Neural progenitor cell (in vitro differentiated cells): Measurements from ENCODE around the gene TBCD. TPM values are rescaled to one million over a fixed set of nuclear protein-coding genes. Genes with fewer than 3 reads are reported as not detected.

Experiments used
- DNase-seq: peaks from one replicate; pipeline ENCODE4 v3.0.0-alpha.2; 2016; ENCODE audit warnings: low spot score
- H2AFZ ChIP-seq: fragments of 200-600 bp; sonication (generic); replicated peaks from 2 replicates; pipeline ENCODE4 v1.6.1; 2016; ENCODE audit warnings: antibody characterized with exemption
- H3F3A ChIP-seq: fragments of 200-600 bp; sonication (generic); 2 replicates; pipeline ENCODE4 v1.6.1; 2016; ENCODE audit warnings: antibody characterized with exemption, low read depth
- H3K27ac ChIP-seq: fragments of 200-600 bp; sonication (generic); 2 replicates; pipeline ENCODE4 v1.5.1; 2016; ENCODE audit warnings: mild to moderate bottlenecking
- H3K27me3 ChIP-seq: fragments of 200-600 bp; sonication (generic); 2 replicates; pipeline ENCODE4 v1.6.1; 2016; ENCODE audit warnings: mild to moderate bottlenecking, moderate library complexity
- H3K36me3 ChIP-seq: fragments of 200-600 bp; sonication (generic); 2 replicates; pipeline ENCODE4 v1.5.1; 2016
- H3K4me1 ChIP-seq: fragments of 200-600 bp; sonication (generic); 2 replicates; pipeline ENCODE4 v1.6.1; 2016; ENCODE audit warnings: mixed run types
- H3K4me2 ChIP-seq: fragments of 200-600 bp; sonication (generic); 2 replicates; pipeline ENCODE4 v1.6.1; 2016
- H3K4me3 ChIP-seq: fragments of 200-600 bp; sonication (generic); 2 replicates; pipeline ENCODE4 v1.5.1; 2016
- H3K79me2 ChIP-seq: fragments of 200-600 bp; sonication (generic); 2 replicates; pipeline ENCODE4 v1.6.1; 2016; ENCODE audit warnings: low read depth
- H3K9ac ChIP-seq: fragments of 200-600 bp; sonication (generic); 2 replicates; pipeline ENCODE4 v1.6.1; 2016
- H3K9me3 ChIP-seq: fragments of 200-600 bp; sonication (generic); 2 replicates; pipeline ENCODE4 v1.5.1; 2016; ENCODE audit warnings: low read depth
- H4K20me1 ChIP-seq: fragments of 200-600 bp; sonication (generic); 2 replicates; pipeline ENCODE4 v1.6.1; 2016; ENCODE audit warnings: low read depth
- H3K27ac Mint-ChIP-seq: 3 replicates; pipeline ENCODE4 v1.8.0; 2021; ENCODE audit warnings: mixed read lengths
- H3K27me3 Mint-ChIP-seq: 2 replicates; pipeline ENCODE4 v1.8.0; 2022; ENCODE audit warnings: low read depth, mild to moderate bottlenecking, inconsistent platforms, moderate library complexity, mixed read lengths; ENCODE audit not compliant: insufficient read depth
- H3K36me3 Mint-ChIP-seq: 3 replicates; pipeline ENCODE4 v1.8.0; 2021; ENCODE audit warnings: mixed read lengths
- H3K4me1 Mint-ChIP-seq: 3 replicates; pipeline ENCODE4 v1.8.0; 2021; ENCODE audit warnings: mixed read lengths
- H3K4me3 Mint-ChIP-seq: 3 replicates; pipeline ENCODE4 v1.8.0; 2021; ENCODE audit warnings: mild to moderate bottlenecking, moderate library complexity, mixed read lengths
- H3K9me3 Mint-ChIP-seq: 3 replicates; pipeline ENCODE4 v1.8.0; 2020; ENCODE audit warnings: mixed read lengths
- EZH2 ChIP-seq: fragments of 200-600 bp; sonication (generic); IDR thresholded peaks from 2 replicates; pipeline ENCODE4 v1.6.1; 2017; ENCODE audit warnings: antibody characterized with exemption, mild to moderate bottlenecking, moderate library complexity
- EZH2phosphoT487 ChIP-seq: fragments of 200-600 bp; sonication (generic); IDR thresholded peaks from 2 replicates; pipeline ENCODE4 v1.6.1; 2017; ENCODE audit warnings: antibody characterized with exemption
- total RNA-seq: library from RNA; depleted of rRNA; stranded (reverse); fragments of >200 nt; gene quantifications from 2 replicates; pipeline ENCODE4 v1.2.3, GENCODE V29; 2015; ENCODE audit warnings: low replicate concordance
- TF ChIP-seq, protein P1 (sequence below): fragments of 200-600 bp; sonication (generic); IDR thresholded peaks from 2 replicates; pipeline ENCODE4 v1.5.1; 2017; ENCODE audit warnings: antibody characterized with exemption, mild to moderate bottlenecking

Gene TBCD
- total RNA-seq, 1 donor from 2014 or later, result 76.4 TPM

GRCh38 chr17:82845163-82845807 is 93.4 kb downstream of the TBCD start:
- peaks cover 2% of the 10 kb centered on the region for H3K4me1 Mint-ChIP-seq
- Histone ChIP-seq H3K36me3 (no peaks in the 10 kb centered on the region), H3K4me1 (peaks cover 4% of the 10 kb centered on the region), H3K27me3 (no peaks in the 10 kb centered on the region), H3K79me2 (no peaks in the 10 kb centered on the region), H4K20me1 (no peaks in the 10 kb centered on the region), H3K4me2 (no peak overlapping the region), H3K27ac (no peak overlapping the region), H3K9me3 (no peaks in the 10 kb centered on the region), H3K9ac (no peak overlapping the region), H2AFZ (no peak overlapping the region), H3F3A (no peaks in the 10 kb centered on the region), H3K4me3 (no peak overlapping the region)
- peaks cover 16% of the 10 kb centered on the region for H3K36me3 Mint-ChIP-seq
- H3K4me3 Mint-ChIP-seq, result no peak overlapping the region
- TF ChIP-seq, protein P1, sequence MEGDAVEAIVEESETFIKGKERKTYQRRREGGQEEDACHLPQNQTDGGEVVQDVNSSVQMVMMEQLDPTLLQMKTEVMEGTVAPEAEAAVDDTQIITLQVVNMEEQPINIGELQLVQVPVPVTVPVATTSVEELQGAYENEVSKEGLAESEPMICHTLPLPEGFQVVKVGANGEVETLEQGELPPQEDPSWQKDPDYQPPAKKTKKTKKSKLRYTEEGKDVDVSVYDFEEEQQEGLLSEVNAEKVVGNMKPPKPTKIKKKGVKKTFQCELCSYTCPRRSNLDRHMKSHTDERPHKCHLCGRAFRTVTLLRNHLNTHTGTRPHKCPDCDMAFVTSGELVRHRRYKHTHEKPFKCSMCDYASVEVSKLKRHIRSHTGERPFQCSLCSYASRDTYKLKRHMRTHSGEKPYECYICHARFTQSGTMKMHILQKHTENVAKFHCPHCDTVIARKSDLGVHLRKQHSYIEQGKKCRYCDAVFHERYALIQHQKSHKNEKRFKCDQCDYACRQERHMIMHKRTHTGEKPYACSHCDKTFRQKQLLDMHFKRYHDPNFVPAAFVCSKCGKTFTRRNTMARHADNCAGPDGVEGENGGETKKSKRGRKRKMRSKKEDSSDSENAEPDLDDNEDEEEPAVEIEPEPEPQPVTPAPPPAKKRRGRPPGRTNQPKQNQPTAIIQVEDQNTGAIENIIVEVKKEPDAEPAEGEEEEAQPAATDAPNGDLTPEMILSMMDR, result no peak
- TF ChIP-seq EZH2 (no peak), EZH2phosphoT487 (no peak)
- H3K27ac Mint-ChIP-seq, result no peak overlapping the region
- no peaks in the 10 kb centered on the region for H3K9me3 Mint-ChIP-seq
- H3K27me3 Mint-ChIP-seq, result no peaks in the 10 kb centered on the region
- no peak for DNase-seq

DNA sequence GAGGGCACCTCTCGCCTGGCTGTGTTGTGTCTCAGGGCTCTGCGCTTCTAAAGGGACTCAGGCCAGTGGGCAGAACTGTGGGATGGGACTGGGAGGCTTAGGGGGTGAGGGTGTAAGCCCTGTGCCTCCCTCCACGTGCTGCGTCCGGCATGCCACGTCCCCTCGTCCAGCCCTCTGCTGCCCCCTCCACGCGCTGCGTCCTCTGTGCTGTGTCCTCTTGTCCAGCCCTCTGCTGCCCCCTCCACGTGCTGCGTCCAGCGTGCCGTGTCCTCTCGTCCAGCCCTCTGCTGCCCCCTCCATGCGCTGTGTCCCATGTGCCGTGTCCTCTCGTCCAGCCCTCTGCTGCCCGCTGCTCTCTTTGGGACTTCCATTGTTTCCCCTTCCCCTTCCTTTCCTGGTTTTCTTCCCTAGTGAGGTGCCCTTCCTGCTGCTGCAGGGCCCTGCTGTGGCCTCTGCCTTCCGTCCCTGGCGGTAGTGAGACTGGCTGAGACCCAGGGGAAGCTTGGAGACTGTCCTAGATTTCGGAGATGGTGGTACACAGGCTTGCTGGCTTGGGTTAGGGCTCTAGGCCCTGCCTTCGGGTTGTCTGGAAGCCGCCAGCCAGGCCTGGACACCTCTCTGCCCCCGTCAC is 94.3 kb downstream of the TBCD start:
- H3K36me3 Mint-ChIP-seq, result peaks cover 18% of the 10 kb centered on the region

DNA sequence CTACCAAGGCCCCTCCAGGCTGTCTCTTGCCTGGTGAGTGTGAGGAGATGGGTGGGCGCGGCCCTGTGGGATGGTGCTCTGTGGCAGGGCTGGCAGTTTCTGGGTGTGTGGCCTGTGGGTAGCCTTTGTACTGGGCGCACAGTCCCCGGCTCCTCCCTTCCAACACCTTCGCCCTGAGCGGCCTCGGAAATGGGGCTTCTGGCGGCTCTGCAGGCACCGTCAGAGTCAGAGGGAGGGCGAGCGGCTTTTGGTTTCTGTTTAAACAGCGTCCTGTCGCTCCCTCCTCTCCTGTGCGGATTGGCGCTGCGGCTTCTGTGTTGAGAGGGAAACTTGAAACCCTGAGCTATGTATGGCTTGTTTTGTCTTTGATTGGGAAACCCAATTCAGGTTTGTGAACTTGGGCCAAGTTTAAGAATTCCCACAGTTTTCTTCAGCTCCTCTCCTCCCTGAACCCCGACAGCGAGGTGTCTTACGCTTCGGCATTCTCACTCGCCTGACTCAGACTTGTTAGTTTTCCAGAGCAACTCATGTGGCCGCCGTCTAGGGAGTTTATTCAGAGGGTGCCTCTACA is 96.2 kb downstream of the TBCD start:
- Histone ChIP-seq H4K20me1 (no peaks in the 10 kb centered on the region), H3F3A (no peaks in the 10 kb centered on the region), H3K4me2 (no peak overlapping the region), H3K4me3 (no peak overlapping the region), H2AFZ (no peak overlapping the region), H3K27me3 (no peaks in the 10 kb centered on the region), H3K9me3 (no peaks in the 10 kb centered on the region), H3K79me2 (no peaks in the 10 kb centered on the region), H3K4me1 (no peaks in the 10 kb centered on the region), H3K27ac (no peak overlapping the region), H3K36me3 (no peaks in the 10 kb centered on the region), H3K9ac (no peak overlapping the region)
- peaks cover 18% of the 10 kb centered on the region for H3K36me3 Mint-ChIP-seq
- H3K4me3 Mint-ChIP-seq, result no peak overlapping the region
- peak overlapping the region; percentile 2 for H3K27ac Mint-ChIP-seq
- H3K9me3 Mint-ChIP-seq, result no peaks in the 10 kb centered on the region
- H3K4me1 Mint-ChIP-seq, result peaks cover 2% of the 10 kb centered on the region
- TF ChIP-seq, protein P1, result no peak
- TF ChIP-seq EZH2phosphoT487 (no peak), EZH2 (no peak)
- no peak for DNase-seq
- H3K27me3 Mint-ChIP-seq, result no peaks in the 10 kb centered on the region

More for the DNA sequence above, 94.3 kb downstream of the TBCD start:
- Histone ChIP-seq H2AFZ (no peak overlapping the region), H3K4me2 (no peak overlapping the region), H3F3A (no peaks in the 10 kb centered on the region), H3K36me3 (no peaks in the 10 kb centered on the region), H4K20me1 (no peaks in the 10 kb centered on the region), H3K9me3 (no peaks in the 10 kb centered on the region), H3K27ac (no peak overlapping the region), H3K27me3 (no peaks in the 10 kb centered on the region), H3K79me2 (no peaks in the 10 kb centered on the region), H3K9ac (no peak overlapping the region), H3K4me1 (no peaks in the 10 kb centered on the region), H3K4me3 (no peak overlapping the region)
- Mint-ChIP-seq H3K4me3 (no peak overlapping the region), H3K27ac (no peak overlapping the region), H3K27me3 (no peaks in the 10 kb centered on the region), H3K4me1 (peaks cover 2% of the 10 kb centered on the region), H3K9me3 (no peaks in the 10 kb centered on the region)
- no peak for DNase-seq
- TF ChIP-seq EZH2phosphoT487, result no peak
- TF ChIP-seq EZH2, result no peak
- TF ChIP-seq, protein P1, result no peak
